ENCODE measurements around the gene PSPN.
A peak's percentile ranks its signal among the peaks of the same experiment; 100 is the strongest.
"Not testable (repeated sequence)": the region's sequence is repeated elsewhere in the genome, so short reads cannot be mapped to it uniquely, and the experiment has no call there.

The PSPN gene

GRCh38 chr19:6400062-6400944 is 24.6 kb upstream of the PSPN start:
- not testable (repeated sequence) for H3K4me3 ChIP-seq (ENCODE audit: low read length in 2 of 2); H3K9ac ChIP-seq (ENCODE audit: low read length in 2 of 2); H3K27me3 ChIP-seq (ENCODE audit: control insufficient read depth in 1 of 2, insufficient read depth in 2 of 2, low read length in 2 of 2); H3K9me3 ChIP-seq (ENCODE audit: control insufficient read depth in 2 of 2, low read length in 2 of 2); H3K36me3 ChIP-seq (ENCODE audit: control insufficient read depth in 2 of 2, insufficient read depth in 2 of 2, low read length in 2 of 2); H3K27ac ChIP-seq (ENCODE audit: low read length); H3K4me1 ChIP-seq (ENCODE audit: control insufficient read depth, insufficient read depth, low read length)

- no peaks in the 10 kb centered on the region for H3K9me3 ChIP-seq (ENCODE audit: control insufficient read depth in 2 of 2, low read length in 2 of 2)
- no peak overlapping the region for H3K9ac ChIP-seq (ENCODE audit: low read length in 2 of 2)
- H3K4me3 ChIP-seq (ENCODE audit: low read length in 2 of 2), result no peak overlapping the region
- no peak overlapping the region for H3K27ac ChIP-seq (ENCODE audit: low read length)
- H3K4me1 ChIP-seq (ENCODE audit: control insufficient read depth, insufficient read depth, low read length), result peaks cover 19% of the 10 kb centered on the region
- no peaks in the 10 kb centered on the region for H3K27me3 ChIP-seq (ENCODE audit: control insufficient read depth in 1 of 2, insufficient read depth in 2 of 2, low read length in 2 of 2)
- H3K36me3 ChIP-seq (ENCODE audit: control insufficient read depth in 2 of 2, insufficient read depth in 2 of 2, low read length in 2 of 2), result peaks cover 0 to 2% of the 10 kb centered on the region in 2 donors
Measured at GRCh38 chr19:6396305-6396704, 20.6 kb upstream of the PSPN start.

GRCh38 chr19:6394831-6395230 is 19.1 kb upstream of the PSPN start:
- H3K9me3 ChIP-seq (ENCODE audit: control insufficient read depth in 2 of 2, low read length in 2 of 2), result no peaks in the 10 kb centered on the region
- H3K4me1 ChIP-seq (ENCODE audit: control insufficient read depth, insufficient read depth, low read length), result peaks cover 19% of the 10 kb centered on the region
- H3K4me3 ChIP-seq (ENCODE audit: low read length in 2 of 2), result no peak overlapping the region
- no peak overlapping the region for H3K27ac ChIP-seq (ENCODE audit: low read length)
- H3K27me3 ChIP-seq (ENCODE audit: control insufficient read depth in 1 of 2, insufficient read depth in 2 of 2, low read length in 2 of 2), result no peaks in the 10 kb centered on the region
- no peak overlapping the region for H3K9ac ChIP-seq (ENCODE audit: low read length in 2 of 2)
- H3K36me3 ChIP-seq (ENCODE audit: control insufficient read depth in 2 of 2, insufficient read depth in 2 of 2, low read length in 2 of 2), result peaks cover 0 to 3% of the 10 kb centered on the region in 2 donors

- H3K4me3 ChIP-seq (ENCODE audit: low read length in 2 of 2), result peak overlapping the region; percentile 94 to 95
- peak overlapping the region; percentile 98 for H3K27ac ChIP-seq (ENCODE audit: low read length)
- H3K27me3 ChIP-seq (ENCODE audit: control insufficient read depth in 1 of 2, insufficient read depth in 2 of 2, low read length in 2 of 2), result no peaks in the 10 kb centered on the region
- peaks cover 19% of the 10 kb centered on the region for H3K4me1 ChIP-seq (ENCODE audit: control insufficient read depth, insufficient read depth, low read length)
- peak overlapping the region; percentile 95 to 98 for H3K9ac ChIP-seq (ENCODE audit: low read length in 2 of 2)
- H3K9me3 ChIP-seq (ENCODE audit: control insufficient read depth in 2 of 2, low read length in 2 of 2), result no peaks in the 10 kb centered on the region
- H3K36me3 ChIP-seq (ENCODE audit: control insufficient read depth in 2 of 2, insufficient read depth in 2 of 2, low read length in 2 of 2), result peaks cover 0 to 9% of the 10 kb centered on the region in 2 donors
Measured at GRCh38 chr19:6393983-6394412, 18.3 kb upstream of the PSPN start.

- peak within 1 kb of the TSS; percentile 98 for H3K27ac ChIP-seq (ENCODE audit: low read length)
- H3K4me3 ChIP-seq (ENCODE audit: low read length in 2 of 2), result peak within 1 kb of the TSS; percentile 94 to 95
- H3K4me1 ChIP-seq (ENCODE audit: control insufficient read depth, insufficient read depth, low read length), result peaks cover 19% of the 10 kb centered on the region
- peak within 1 kb of the TSS; percentile 95 to 98 for H3K9ac ChIP-seq (ENCODE audit: low read length in 2 of 2)
- H3K27me3 ChIP-seq (ENCODE audit: control insufficient read depth in 1 of 2, insufficient read depth in 2 of 2, low read length in 2 of 2), result no peaks in the 10 kb centered on the region
- no peaks in the 10 kb centered on the region for H3K9me3 ChIP-seq (ENCODE audit: control insufficient read depth in 2 of 2, low read length in 2 of 2)
- peaks cover 6 to 14% of the 10 kb centered on the region in 2 donors for H3K36me3 ChIP-seq (ENCODE audit: control insufficient read depth in 2 of 2, insufficient read depth in 2 of 2, low read length in 2 of 2)
Measured at GRCh38 chr19:6393074-6393982, 17.6 kb upstream of the PSPN start, which contains the start of gene GTF2F1. Gene GTF2F1 (minus strand): TSS chr19:6393164. CDS start chr19:6392995, 169 bp downstream.

- Histone ChIP-seq H3K4me3 (ENCODE audit: low read length in 2 of 2) (peak overlapping the region; percentile 94 to 95), H3K4me1 (ENCODE audit: control insufficient read depth, insufficient read depth, low read length) (peaks cover 19% of the 10 kb centered on the region), H3K36me3 (ENCODE audit: control insufficient read depth in 2 of 2, insufficient read depth in 2 of 2, low read length in 2 of 2) (peaks cover 9 to 19% of the 10 kb centered on the region in 2 donors), H3K9ac (ENCODE audit: low read length in 2 of 2) (peak overlapping the region; percentile 95 to 98), H3K27me3 (ENCODE audit: control insufficient read depth in 1 of 2, insufficient read depth in 2 of 2, low read length in 2 of 2) (no peaks in the 10 kb centered on the region), H3K27ac (ENCODE audit: low read length) (peak overlapping the region; percentile 98), H3K9me3 (ENCODE audit: control insufficient read depth in 2 of 2, low read length in 2 of 2) (no peaks in the 10 kb centered on the region)
Measured at GRCh38 chr19:6392221-6393073, 16.7 kb upstream of the PSPN start.

GRCh38 chr19:6387372-6387771 is 11.6 kb upstream of the PSPN start:
- Histone ChIP-seq H3K36me3 (ENCODE audit: control insufficient read depth in 2 of 2, insufficient read depth in 2 of 2, low read length in 2 of 2) (peaks cover 26 to 40% of the 10 kb centered on the region in 2 donors), H3K4me3 (ENCODE audit: low read length in 2 of 2) (no peak overlapping the region), H3K27ac (ENCODE audit: low read length) (no peak overlapping the region), H3K27me3 (ENCODE audit: control insufficient read depth in 1 of 2, insufficient read depth in 2 of 2, low read length in 2 of 2) (no peaks in the 10 kb centered on the region), H3K4me1 (ENCODE audit: control insufficient read depth, insufficient read depth, low read length) (peaks cover 8% of the 10 kb centered on the region), H3K9ac (ENCODE audit: low read length in 2 of 2) (no peak overlapping the region), H3K9me3 (ENCODE audit: control insufficient read depth in 2 of 2, low read length in 2 of 2) (no peaks in the 10 kb centered on the region)

- no peaks in the 10 kb centered on the region for H3K4me1 ChIP-seq (ENCODE audit: control insufficient read depth, insufficient read depth, low read length)
- no peak overlapping the region for H3K27ac ChIP-seq (ENCODE audit: low read length)
- no peak overlapping the region for H3K4me3 ChIP-seq (ENCODE audit: low read length in 2 of 2)
- H3K27me3 ChIP-seq (ENCODE audit: control insufficient read depth in 1 of 2, insufficient read depth in 2 of 2, low read length in 2 of 2), result no peaks in the 10 kb centered on the region
- H3K9me3 ChIP-seq (ENCODE audit: control insufficient read depth in 2 of 2, low read length in 2 of 2), result peaks cover 0 to 4% of the 10 kb centered on the region in 2 donors
- peaks cover 51 to 58% of the 10 kb centered on the region in 2 donors for H3K36me3 ChIP-seq (ENCODE audit: control insufficient read depth in 2 of 2, insufficient read depth in 2 of 2, low read length in 2 of 2)
- no peak overlapping the region for H3K9ac ChIP-seq (ENCODE audit: low read length in 2 of 2)
Measured at GRCh38 chr19:6384381-6384780, 8.6 kb upstream of the PSPN start.

- no peak overlapping the region for H3K9ac ChIP-seq (ENCODE audit: low read length in 2 of 2)
- no peak overlapping the region for H3K27ac ChIP-seq (ENCODE audit: low read length)
- peaks cover 44 to 53% of the 10 kb centered on the region in 2 donors for H3K36me3 ChIP-seq (ENCODE audit: control insufficient read depth in 2 of 2, insufficient read depth in 2 of 2, low read length in 2 of 2)
- H3K27me3 ChIP-seq (ENCODE audit: control insufficient read depth in 1 of 2, insufficient read depth in 2 of 2, low read length in 2 of 2), result no peaks in the 10 kb centered on the region
- H3K4me3 ChIP-seq (ENCODE audit: low read length in 2 of 2), result no peak overlapping the region
- peaks cover 3% of the 10 kb centered on the region for H3K4me1 ChIP-seq (ENCODE audit: control insufficient read depth, insufficient read depth, low read length)
- peaks cover 0 to 4% of the 10 kb centered on the region in 2 donors for H3K9me3 ChIP-seq (ENCODE audit: control insufficient read depth in 2 of 2, low read length in 2 of 2)
Measured at GRCh38 chr19:6383188-6383587, 7.5 kb upstream of the PSPN start.

All from stomach smooth muscle (tissue), 2 donors.